ENCODE data around the gene TRIP6.

TRIP6 gene

DNA sequence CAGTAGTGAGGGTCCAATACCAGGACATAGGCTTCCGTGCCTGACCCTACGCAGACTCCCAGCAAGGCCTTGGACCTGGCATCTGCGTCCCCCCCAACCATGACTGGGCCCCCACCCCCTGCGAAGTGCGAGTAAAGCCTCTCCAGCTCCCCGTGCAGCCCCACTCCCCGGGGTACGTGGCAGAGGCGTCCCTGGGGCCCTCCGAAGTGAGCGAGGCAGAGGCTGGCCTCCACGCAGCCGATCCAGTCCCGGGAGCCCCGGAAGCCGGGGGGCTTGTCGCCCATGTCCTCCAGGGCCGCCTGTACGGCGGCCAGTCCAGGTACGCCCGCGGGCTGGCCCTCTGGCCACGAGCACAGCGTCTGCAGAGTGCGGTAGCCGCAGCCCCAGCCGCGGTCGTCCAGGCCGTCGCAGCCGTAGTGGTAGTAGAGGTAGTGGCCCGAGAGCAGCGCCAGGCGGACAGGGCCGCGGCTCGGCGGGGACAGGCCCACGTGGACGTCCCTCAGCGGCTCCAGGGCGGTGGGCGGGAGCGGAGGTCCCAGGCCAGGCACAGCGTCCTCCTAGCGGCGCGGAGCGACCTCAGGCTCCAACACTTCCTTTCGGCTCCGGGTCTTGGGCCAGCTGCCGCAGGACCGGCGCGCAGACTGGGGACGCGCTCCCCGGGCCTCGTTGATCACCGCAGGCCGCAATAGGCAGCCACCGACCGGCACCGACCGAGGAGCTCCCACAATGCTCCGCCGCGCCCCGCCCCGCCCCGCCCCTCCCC lies 22.0 kb downstream of the TRIP6 start, which contains the start of gene UFSP1:
TSS of gene UFSP1 (minus strand) at position 728 of the 763 bp plus-strand sequence. CDS start at position 284, 444 bp downstream.
- FAIRE-seq = no peak
- DNase-seq (ENCODE audit: insufficient read length, low spot score) = peak; percentile 39

DNA sequence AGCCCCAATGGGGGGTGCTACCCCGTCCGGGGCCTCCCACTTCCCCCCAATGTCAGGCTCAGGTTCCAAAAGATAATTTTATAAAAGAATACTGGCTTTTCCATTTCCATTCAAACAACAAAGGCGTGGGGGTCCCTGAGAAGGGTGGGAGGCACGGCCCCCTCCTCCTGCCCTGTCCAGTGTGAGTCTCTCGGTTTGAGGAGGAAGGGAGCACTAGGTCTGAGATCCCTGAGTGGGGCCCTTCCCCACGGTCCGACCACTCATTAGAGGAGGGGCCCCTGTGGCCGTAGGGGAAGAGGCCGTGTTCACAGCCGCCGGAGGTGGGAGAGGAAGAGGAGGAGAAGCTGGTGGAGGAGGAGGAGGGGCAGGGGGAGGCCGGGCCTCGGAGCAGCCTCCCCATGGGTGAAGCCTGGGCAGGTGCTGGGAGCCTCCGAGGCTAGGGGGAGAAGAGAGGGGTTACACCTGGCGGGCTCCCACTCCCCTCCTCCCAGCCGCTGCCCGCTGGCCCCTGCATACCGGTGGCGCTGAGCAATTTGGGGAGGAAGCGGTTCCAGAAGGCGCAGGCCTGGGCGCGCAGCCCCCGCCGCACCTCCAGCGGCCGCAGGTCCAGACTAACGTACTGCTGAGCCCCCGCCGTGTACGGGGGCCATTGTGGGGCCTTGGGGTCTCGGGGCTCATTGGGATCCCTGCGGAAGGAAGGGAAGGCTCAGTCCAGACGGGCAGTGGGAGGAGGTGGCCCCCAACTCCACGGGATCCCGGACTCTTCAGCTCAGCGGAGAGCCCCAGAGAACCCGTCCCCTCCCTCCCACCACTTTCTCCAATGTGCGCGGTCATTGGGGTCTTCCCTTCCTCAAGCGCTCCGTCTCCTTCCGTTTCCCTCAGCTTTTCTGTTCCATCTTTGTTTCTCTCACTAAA lies 23.7 kb downstream of the TRIP6 start:
- DNase-seq (ENCODE audit: insufficient read length, low spot score) (no peak), FAIRE-seq (no peak)

- FAIRE-seq = no peak
- DNase-seq (ENCODE audit: insufficient read length, low spot score) = no peak
These were observed 24.5 kb downstream of the TRIP6 start for GRCh38 chr7:100891568-100892247.

DNA sequence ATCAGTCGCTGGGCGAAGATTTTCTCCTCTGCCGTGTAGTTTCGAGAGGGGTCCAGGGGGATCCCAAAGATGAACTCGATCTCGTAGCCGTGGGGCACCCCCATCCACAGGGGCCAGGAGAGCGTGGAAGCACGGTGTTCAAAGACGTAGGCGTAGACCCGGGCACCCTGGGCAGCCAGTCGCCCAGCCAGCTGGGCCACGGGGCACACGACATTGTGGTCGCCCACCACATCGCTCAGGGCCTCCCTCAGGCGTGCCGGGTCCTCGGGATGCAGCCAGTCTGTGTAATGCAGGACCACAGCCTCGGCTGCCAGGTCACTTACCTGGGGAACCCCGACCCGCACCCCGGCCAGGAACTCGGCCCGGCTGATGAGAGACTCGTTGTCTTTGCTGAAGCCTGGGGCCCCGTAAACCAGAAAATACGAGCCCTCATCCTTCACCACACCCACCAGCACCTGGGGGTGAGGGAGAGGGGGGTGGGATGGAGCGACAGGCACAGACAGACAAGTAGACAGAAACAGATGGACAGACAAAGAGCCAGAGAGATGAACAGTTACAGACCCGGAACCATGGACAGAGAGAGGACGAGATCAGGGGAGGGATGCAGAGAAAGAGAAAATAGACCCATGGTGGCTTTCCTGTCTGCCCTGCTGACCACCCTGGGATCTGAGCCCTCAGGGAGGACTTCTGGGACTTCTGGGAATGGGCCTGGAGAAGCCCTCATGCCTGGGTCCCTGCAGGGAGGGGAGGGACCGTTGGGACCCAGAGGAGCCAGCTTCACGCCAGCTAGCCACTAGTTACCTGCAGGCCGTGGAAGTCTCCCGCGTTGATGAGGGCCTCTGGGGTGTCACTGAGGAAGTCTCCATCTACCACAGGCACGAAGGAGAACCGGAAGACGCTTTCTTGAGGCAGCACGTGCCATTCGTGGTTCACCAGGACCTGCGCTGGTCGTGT lies 25.5 kb downstream of the TRIP6 start:
- no peak for DNase-seq (ENCODE audit: insufficient read length, low spot score)
- no peak for FAIRE-seq

- DNase-seq (ENCODE audit: insufficient read length, low spot score) (no peak), FAIRE-seq (no peak)
These were observed 26.2 kb downstream of the TRIP6 start for GRCh38 chr7:100893318-100893895.

- no peak for DNase-seq (ENCODE audit: insufficient read length, low spot score)
- FAIRE-seq = no peak
These were observed 26.9 kb downstream of the TRIP6 start for GRCh38 chr7:100893910-100894721.

DNA sequence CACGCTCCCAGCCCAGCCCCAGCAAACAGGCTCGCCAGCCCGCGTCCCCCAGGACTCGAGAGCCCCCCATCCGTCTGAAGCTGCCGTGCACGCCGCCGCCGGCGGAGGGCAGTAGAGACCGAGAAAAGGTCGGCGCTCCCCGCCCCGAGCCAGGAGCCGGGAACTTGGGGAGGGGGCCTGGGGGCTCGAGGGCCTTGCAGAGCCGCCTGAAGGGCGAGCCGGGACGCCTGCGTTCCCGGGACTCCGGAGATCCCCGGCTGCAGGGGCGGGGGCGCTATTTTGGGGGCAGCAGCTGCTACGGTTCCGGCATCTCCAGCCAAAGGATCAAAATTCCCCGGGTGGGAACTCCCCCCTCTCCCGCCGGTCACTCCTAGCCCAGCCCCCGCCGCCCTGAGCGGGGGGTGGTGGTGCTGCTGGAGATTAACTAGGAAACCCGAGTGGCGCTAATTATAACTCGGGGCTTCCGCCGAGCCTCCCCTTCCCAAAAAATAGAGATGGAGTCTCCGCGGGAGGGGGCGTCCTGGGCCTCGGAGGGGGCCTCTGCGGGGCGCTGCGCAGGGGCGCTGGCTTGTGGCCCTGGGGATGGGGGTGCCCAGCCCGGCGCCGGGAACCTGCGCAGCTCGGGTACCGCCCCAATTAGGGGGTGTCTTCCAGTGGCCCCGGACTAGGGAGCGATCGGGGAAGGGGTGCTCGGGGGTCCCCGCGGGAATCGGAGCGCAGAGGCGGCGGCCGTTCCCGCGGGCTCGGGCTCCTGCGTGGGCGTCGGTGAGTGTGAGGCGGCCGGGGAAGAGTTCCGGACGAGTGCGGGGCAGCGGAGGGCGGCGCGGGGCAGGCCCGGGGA lies 27.9 kb downstream of the TRIP6 start:
- DNase-seq (ENCODE audit: insufficient read length, low spot score) (no peak), FAIRE-seq (no peak)

GRCh38 chr7:100895701-100895955 lies 28.4 kb downstream of the TRIP6 start, which contains the start of gene ACHE:
Gene ACHE, minus strand, starts transcription at chr7:100895888. Its CDS starts 1,656 bp downstream, at chr7:100894232.
- no peak for FAIRE-seq
- DNase-seq (ENCODE audit: insufficient read length, low spot score) = no peak

GRCh38 chr7:100895956-100896731 lies 29.0 kb downstream of the TRIP6 start:
- DNase-seq (ENCODE audit: insufficient read length, low spot score) = no peak
- peak; percentile 23 for FAIRE-seq

DNA sequence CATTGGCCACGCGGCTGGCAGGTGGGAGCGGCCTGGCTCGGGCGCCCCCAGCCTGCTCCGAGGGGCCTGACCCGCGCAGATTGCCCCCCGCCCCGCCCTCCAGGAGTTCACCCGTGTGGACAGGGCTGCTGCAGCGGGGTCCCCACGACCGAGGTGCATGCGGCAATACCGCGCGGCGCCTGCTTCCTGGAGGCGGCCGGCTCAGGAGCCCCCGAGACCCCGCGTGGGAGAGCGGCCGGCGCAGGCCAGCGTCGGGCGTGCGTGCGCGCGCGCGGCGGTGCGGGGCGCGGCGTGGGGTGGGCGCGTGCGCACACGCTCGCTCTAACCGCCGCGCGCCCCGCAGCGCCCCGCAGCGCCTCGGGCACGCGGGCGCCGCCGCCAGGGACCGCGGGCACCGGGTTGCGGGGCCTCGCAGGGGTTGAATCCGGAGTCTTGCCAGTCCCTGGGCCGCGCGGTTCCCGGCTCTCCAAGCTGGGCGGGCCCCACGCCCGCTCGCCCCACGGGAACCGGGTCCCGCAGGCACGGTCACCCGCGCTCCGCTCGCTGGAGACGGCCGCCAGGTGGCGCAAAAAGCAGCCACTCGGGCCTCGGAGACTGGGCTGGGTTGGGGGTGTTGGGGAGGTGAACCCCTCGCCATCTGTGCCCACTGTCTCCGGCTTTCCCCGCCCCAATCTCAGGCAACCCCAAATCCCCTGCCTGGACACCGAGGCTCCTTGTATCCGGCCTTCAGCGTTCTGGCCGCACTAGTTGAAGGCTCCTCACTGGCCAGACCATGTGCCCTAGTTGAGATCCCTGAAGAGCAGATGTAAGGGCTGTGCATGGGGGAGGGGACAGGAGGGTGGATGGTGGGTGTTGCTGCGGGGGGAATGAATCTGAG lies 29.8 kb downstream of the TRIP6 start:
- no peak for DNase-seq (ENCODE audit: insufficient read length, low spot score)
- FAIRE-seq = no peak

DNA sequence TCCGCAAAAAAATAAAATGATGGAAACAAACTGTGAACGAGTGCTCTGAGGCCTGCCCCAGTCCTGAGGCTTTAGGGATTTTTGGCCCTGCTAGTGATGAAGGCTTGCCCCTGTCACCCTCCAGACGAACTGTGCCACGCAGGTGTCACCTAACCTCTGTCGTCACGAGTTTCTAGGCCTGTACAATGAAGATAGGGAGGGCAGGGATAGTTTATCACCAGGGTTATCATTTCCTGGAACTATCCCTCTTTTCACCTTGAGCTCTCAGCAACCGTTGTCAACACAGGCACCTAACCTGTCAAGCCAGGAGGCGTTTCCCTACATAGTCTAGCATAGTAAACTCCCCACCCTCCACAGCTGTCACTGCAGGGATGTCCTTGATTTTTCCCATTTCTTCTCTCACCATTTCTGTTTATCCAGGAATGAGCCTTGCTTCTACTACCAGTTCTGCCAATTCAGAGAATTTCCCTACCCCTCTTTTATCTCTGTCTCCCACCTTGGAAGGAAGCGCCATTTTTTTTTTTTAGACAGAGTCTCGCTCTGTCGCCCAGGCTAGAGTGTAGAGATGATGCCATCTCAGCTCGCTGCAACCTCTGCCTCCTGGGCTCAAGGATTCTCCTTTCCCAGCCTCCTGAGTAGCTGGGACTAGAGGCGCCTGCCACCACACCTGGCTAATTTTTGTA lies 30.7 kb downstream of the TRIP6 start:
- FAIRE-seq = no peak
- no peak for DNase-seq (ENCODE audit: insufficient read length, low spot score)

DNA sequence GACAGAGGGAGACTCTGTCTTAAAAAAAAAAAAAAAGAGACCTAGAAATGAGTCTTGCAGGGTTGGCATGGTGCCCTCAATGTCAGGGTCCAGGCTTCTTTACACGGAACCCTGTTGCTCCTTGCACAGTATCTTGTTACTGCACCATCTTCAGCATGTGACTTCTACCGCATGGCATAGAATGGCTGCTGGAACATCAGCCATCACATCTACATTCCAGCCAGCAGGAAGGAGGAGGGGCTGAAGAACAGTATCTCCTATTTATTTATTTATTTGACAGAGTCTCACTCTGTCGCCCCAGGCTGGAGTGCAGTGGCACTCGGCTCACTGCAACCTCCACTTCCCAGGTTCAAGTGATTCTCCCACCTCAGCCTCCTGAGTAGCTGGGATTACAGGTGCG lies 32.2 kb downstream of the TRIP6 start:
- FAIRE-seq (no peak), DNase-seq (ENCODE audit: insufficient read length, low spot score) (no peak)

- FAIRE-seq = no peak
These were observed 33.8 kb downstream of the TRIP6 start for GRCh38 chr7:100900978-100901377.

DNA sequence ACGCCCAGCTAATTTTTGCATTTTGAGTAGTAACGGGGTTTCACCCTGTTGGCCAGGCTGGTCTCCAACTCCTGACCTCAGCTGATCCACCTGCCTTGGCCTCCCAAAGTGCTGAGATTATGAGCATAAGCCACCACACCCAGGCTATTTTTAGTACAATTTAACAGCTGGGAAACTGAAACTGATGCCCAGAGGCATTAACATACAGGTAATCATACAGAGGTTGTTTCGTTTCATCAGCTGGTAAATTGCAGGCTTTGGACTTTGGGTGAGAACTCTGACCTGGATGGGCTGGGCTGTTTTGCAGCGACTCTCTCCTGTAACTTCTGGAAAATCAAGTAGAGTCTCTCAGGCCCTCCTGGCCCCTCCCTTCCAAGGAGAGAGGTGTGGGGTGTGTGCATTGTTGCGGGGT lies 34.7 kb downstream of the TRIP6 start:
- DNase-seq (ENCODE audit: insufficient read length, low spot score) (no peak), FAIRE-seq (no peak)

More at GRCh38 chr7:100900978-100901377, 33.8 kb downstream of the TRIP6 start:
- no peak for DNase-seq (ENCODE audit: insufficient read length, low spot score)

DNA sequence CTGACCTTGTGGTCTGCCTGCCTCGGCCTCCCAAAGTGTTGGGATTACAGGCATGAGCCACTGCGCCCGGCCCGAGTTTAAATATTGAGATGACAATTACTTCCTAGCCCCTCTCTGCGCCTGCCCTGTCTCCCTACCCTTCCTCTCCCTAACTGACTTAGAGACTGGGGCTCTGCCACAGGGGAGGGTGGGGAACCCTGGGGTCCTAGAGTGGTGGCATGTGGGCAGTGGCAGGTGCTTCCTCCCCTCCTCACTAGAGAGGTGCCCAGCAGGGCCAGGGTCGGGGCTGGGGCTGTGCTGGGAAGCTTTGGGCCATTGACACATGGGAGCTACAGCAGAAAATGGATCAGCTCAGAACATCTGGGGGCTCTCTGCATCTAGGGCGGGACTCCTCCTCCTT lies 35.5 kb downstream of the TRIP6 start:
- FAIRE-seq (no peak), DNase-seq (ENCODE audit: insufficient read length, low spot score) (no peak)

GRCh38 chr7:100908512-100908911 lies 41.3 kb downstream of the TRIP6 start:
- no peak for FAIRE-seq
- DNase-seq (ENCODE audit: insufficient read length, low spot score) = no peak
